ENCODE measurements around the gene MYLK.

DNA sequence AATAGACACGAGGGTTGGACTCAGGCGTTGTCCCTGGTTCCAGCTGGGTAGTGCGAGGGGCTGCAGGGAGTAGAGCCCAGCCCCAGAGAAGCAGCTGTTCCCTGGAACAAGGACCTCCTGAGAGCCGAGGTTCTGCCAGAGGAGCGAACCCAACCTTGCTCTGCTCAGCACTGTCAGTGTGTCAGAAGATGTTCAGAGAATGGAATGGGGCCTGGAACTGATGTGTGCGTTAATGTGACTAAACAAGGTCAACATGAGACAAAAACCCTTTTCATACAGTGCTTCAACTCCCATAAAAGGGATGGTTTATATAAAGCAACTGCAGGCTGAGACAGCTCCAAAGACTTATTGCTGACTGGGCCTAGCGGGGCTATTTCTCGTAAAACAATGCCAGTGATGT, 263.8 kb downstream of the MYLK start:
- TF ChIP-seq, protein P1, sequence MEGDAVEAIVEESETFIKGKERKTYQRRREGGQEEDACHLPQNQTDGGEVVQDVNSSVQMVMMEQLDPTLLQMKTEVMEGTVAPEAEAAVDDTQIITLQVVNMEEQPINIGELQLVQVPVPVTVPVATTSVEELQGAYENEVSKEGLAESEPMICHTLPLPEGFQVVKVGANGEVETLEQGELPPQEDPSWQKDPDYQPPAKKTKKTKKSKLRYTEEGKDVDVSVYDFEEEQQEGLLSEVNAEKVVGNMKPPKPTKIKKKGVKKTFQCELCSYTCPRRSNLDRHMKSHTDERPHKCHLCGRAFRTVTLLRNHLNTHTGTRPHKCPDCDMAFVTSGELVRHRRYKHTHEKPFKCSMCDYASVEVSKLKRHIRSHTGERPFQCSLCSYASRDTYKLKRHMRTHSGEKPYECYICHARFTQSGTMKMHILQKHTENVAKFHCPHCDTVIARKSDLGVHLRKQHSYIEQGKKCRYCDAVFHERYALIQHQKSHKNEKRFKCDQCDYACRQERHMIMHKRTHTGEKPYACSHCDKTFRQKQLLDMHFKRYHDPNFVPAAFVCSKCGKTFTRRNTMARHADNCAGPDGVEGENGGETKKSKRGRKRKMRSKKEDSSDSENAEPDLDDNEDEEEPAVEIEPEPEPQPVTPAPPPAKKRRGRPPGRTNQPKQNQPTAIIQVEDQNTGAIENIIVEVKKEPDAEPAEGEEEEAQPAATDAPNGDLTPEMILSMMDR (IDR thresholded peaks at IDR 0.05): no peak
- TF ChIP-seq POLR2A (IDR thresholded peaks at IDR 0.05): no peak

Measured in lower leg skin (tissue), 3 donors.